IgD-negative memory B cell (primary cell): ENCODE results near the gene VPS26C. TPM values are rescaled to one million over a fixed set of nuclear protein-coding genes. Genes with fewer than 3 reads are reported as not detected.

ENCODE experiments used
- H3K27ac Mint-ChIP-seq, 3 donors: one replicate each; pipeline ENCODE4 v1.8.0; 2020 to 2022; ENCODE audit warnings: mild to moderate bottlenecking in 3 of 3, mixed read lengths in 3 of 3, moderate library complexity in 1 of 3
- H3K27me3 Mint-ChIP-seq: one replicate; pipeline ENCODE4 v1.8.0; 2021; ENCODE audit warnings: mixed read lengths
- H3K36me3 Mint-ChIP-seq: one replicate; pipeline ENCODE4 v1.8.0; 2020; ENCODE audit warnings: mild to moderate bottlenecking, mixed read lengths
- H3K4me1 Mint-ChIP-seq, 3 donors: one replicate each; pipeline ENCODE4 v1.8.0; 2020 to 2022; ENCODE audit warnings: mixed read lengths in 3 of 3, mild to moderate bottlenecking in 1 of 3
- H3K4me3 Mint-ChIP-seq, 4 donors: one replicate each; pipeline ENCODE4 v1.8.0; 2020 to 2022; ENCODE audit warnings: mild to moderate bottlenecking in 4 of 4, mixed read lengths in 4 of 4, moderate library complexity in 3 of 4
- H3K9me3 Mint-ChIP-seq, 3 donors: one replicate each; pipeline ENCODE4 v1.8.0; 2020 to 2021; ENCODE audit warnings: mixed read lengths in 3 of 3, mild to moderate bottlenecking in 1 of 3
- polyA plus RNA-seq: library from polyadenylated mRNA; unstranded; fragments of 300-500 nt; fragmentation: Illumina TruSeq; gene quantifications from one replicate; pipeline ENCODE4 v1.2.3, GENCODE V29; 2021

Gene VPS26C
- polyA plus RNA-seq, 1 donor from 2014 or later, result 64.8 TPM

GRCh38 chr21:37249112-37249904 is 17.8 kb downstream of the VPS26C start:
- peaks cover 17 to 34% (median 31%) of the 10 kb centered on the region in 3 donors for H3K4me1 Mint-ChIP-seq
- H3K36me3 Mint-ChIP-seq, result peaks cover 3% of the 10 kb centered on the region
- H3K4me3 Mint-ChIP-seq, result peak overlapping the region in 1 of 4 donors; percentile 13
- H3K27me3 Mint-ChIP-seq, result no peaks in the 10 kb centered on the region
- no peak overlapping the region for H3K27ac Mint-ChIP-seq
- no peaks in the 10 kb centered on the region for H3K9me3 Mint-ChIP-seq

- H3K27me3 Mint-ChIP-seq, result no peaks in the 10 kb centered on the region
- H3K36me3 Mint-ChIP-seq, result peaks cover 3% of the 10 kb centered on the region
- no peaks in the 10 kb centered on the region for H3K9me3 Mint-ChIP-seq
- peaks cover 17 to 38% (median 34%) of the 10 kb centered on the region in 3 donors for H3K4me1 Mint-ChIP-seq
- no peak overlapping the region for H3K4me3 Mint-ChIP-seq
- H3K27ac Mint-ChIP-seq, result no peak overlapping the region
Observed at GRCh38 chr21:37248298-37248697, 18.8 kb downstream of the VPS26C start.

- Mint-ChIP-seq H3K4me1 (peaks cover 17 to 35% (median 33%) of the 10 kb centered on the region in 3 donors), H3K4me3 (peak overlapping the region in 1 of 4 donors; percentile 57), H3K27ac (no peak overlapping the region), H3K9me3 (no peaks in the 10 kb centered on the region), H3K27me3 (no peaks in the 10 kb centered on the region), H3K36me3 (peaks cover 5% of the 10 kb centered on the region)
Observed at GRCh38 chr21:37245151-37245550, 22.0 kb downstream of the VPS26C start.

- Mint-ChIP-seq H3K27ac (peak overlapping the region in 1 of 3 donors; percentile 10), H3K27me3 (no peaks in the 10 kb centered on the region), H3K4me1 (peaks cover 17 to 34% (median 33%) of the 10 kb centered on the region in 3 donors), H3K36me3 (peaks cover 5% of the 10 kb centered on the region), H3K4me3 (peak overlapping the region in 1 of 4 donors; percentile 57), H3K9me3 (no peaks in the 10 kb centered on the region)
Observed at GRCh38 chr21:37244501-37245095, 22.5 kb downstream of the VPS26C start.

- H3K27me3 Mint-ChIP-seq, result no peaks in the 10 kb centered on the region
- H3K9me3 Mint-ChIP-seq, result no peaks in the 10 kb centered on the region
- H3K27ac Mint-ChIP-seq, result no peak overlapping the region
- peak overlapping the region in 1 of 4 donors; percentile 60 for H3K4me3 Mint-ChIP-seq
- H3K4me1 Mint-ChIP-seq, result peaks cover 12 to 30% (median 29%) of the 10 kb centered on the region in 3 donors
- H3K36me3 Mint-ChIP-seq, result peaks cover 7% of the 10 kb centered on the region
Observed at GRCh38 chr21:37243961-37244360, 23.2 kb downstream of the VPS26C start.

GRCh38 chr21:37241426-37241825 is 25.7 kb downstream of the VPS26C start:
- H3K36me3 Mint-ChIP-seq, result peaks cover 8% of the 10 kb centered on the region
- no peaks in the 10 kb centered on the region for H3K27me3 Mint-ChIP-seq
- H3K9me3 Mint-ChIP-seq, result no peaks in the 10 kb centered on the region
- H3K27ac Mint-ChIP-seq, result peak overlapping the region in 2 of 3 donors; percentile 63 to 80
- no peak overlapping the region for H3K4me3 Mint-ChIP-seq
- peaks cover 6 to 31% (median 18%) of the 10 kb centered on the region in 3 donors for H3K4me1 Mint-ChIP-seq

GRCh38 chr21:37240978-37241377 is 26.2 kb downstream of the VPS26C start:
- Mint-ChIP-seq H3K4me3 (no peak overlapping the region), H3K4me1 (peaks cover 6 to 27% (median 18%) of the 10 kb centered on the region in 3 donors), H3K36me3 (peaks cover 8% of the 10 kb centered on the region), H3K27me3 (no peaks in the 10 kb centered on the region), H3K27ac (peak overlapping the region in 2 of 3 donors; percentile 63 to 80), H3K9me3 (no peaks in the 10 kb centered on the region)

GRCh38 chr21:37237764-37238163 is 29.4 kb downstream of the VPS26C start:
- Mint-ChIP-seq H3K4me3 (no peak overlapping the region), H3K27me3 (no peaks in the 10 kb centered on the region), H3K27ac (no peak overlapping the region), H3K36me3 (peaks cover 8% of the 10 kb centered on the region), H3K4me1 (peaks cover 2 to 7% (median 3%) of the 10 kb centered on the region in 3 donors), H3K9me3 (no peaks in the 10 kb centered on the region)

- Mint-ChIP-seq H3K27ac (no peak overlapping the region), H3K9me3 (no peaks in the 10 kb centered on the region), H3K4me3 (no peak overlapping the region), H3K4me1 (peaks cover 3 to 11% (median 7%) of the 10 kb centered on the region in 3 donors), H3K36me3 (peaks cover 8% of the 10 kb centered on the region), H3K27me3 (no peaks in the 10 kb centered on the region)
Observed at GRCh38 chr21:37237346-37237745, 29.8 kb downstream of the VPS26C start.

- H3K36me3 Mint-ChIP-seq, result peaks cover 6% of the 10 kb centered on the region
Observed at GRCh38 chr21:37233551-37234146, 33.5 kb downstream of the VPS26C start.

GRCh38 chr21:37232274-37233018 is 34.7 kb downstream of the VPS26C start:
- Mint-ChIP-seq H3K4me3 (peak overlapping the region in 3 of 4 donors; percentile 1 to 89 (median 54)), H3K9me3 (no peaks in the 10 kb centered on the region), H3K27me3 (no peaks in the 10 kb centered on the region), H3K27ac (peak overlapping the region; percentile 7 to 94 (median 21)), H3K4me1 (peaks cover 14 to 16% (median 15%) of the 10 kb centered on the region in 3 donors), H3K36me3 (peaks cover 5% of the 10 kb centered on the region)

More at GRCh38 chr21:37233551-37234146, 33.5 kb downstream of the VPS26C start:
- Mint-ChIP-seq H3K9me3 (no peaks in the 10 kb centered on the region), H3K4me3 (no peak overlapping the region), H3K27ac (peak overlapping the region in 1 of 3 donors; percentile 19), H3K27me3 (no peaks in the 10 kb centered on the region), H3K4me1 (peaks cover 12 to 20% (median 16%) of the 10 kb centered on the region in 3 donors)

- no peaks in the 10 kb centered on the region for H3K9me3 Mint-ChIP-seq
- H3K4me1 Mint-ChIP-seq, result peaks cover 14 to 16% (median 15%) of the 10 kb centered on the region in 3 donors
- peak overlapping the region in 1 of 4 donors; percentile 89 for H3K4me3 Mint-ChIP-seq
- H3K36me3 Mint-ChIP-seq, result peaks cover 5% of the 10 kb centered on the region
- no peaks in the 10 kb centered on the region for H3K27me3 Mint-ChIP-seq
- H3K27ac Mint-ChIP-seq, result peak overlapping the region in 1 of 3 donors; percentile 21
Observed at GRCh38 chr21:37231671-37232070, 35.5 kb downstream of the VPS26C start.

- H3K27ac Mint-ChIP-seq, result peak overlapping the region in 1 of 3 donors; percentile 63
- no peaks in the 10 kb centered on the region for H3K9me3 Mint-ChIP-seq
- no peak overlapping the region for H3K4me3 Mint-ChIP-seq
- peaks cover 5% of the 10 kb centered on the region for H3K36me3 Mint-ChIP-seq
- no peaks in the 10 kb centered on the region for H3K27me3 Mint-ChIP-seq
- peaks cover 14 to 16% (median 15%) of the 10 kb centered on the region in 3 donors for H3K4me1 Mint-ChIP-seq
Observed at GRCh38 chr21:37231249-37231645, 35.9 kb downstream of the VPS26C start.

GRCh38 chr21:37230632-37231248 is 36.4 kb downstream of the VPS26C start:
- Mint-ChIP-seq H3K27me3 (no peaks in the 10 kb centered on the region), H3K9me3 (no peaks in the 10 kb centered on the region), H3K4me3 (peak overlapping the region in 1 of 4 donors; percentile 2), H3K4me1 (peaks cover 14 to 18% (median 17%) of the 10 kb centered on the region in 3 donors), H3K36me3 (peaks cover 5% of the 10 kb centered on the region), H3K27ac (peak overlapping the region in 1 of 3 donors; percentile 63)
